SK-N-SH treated with all-trans-retinoic acid at 6 μM for 48 hours (cell line): ENCODE data around the gene EEF1E1.

Source experiments
- ATAC-seq: fragments of 200-7000 bp; cut with Tn5 transposase; 3 replicates; pipeline ENCODE4 v1.9.1; 2020; ENCODE audit warnings: mild to moderate bottlenecking, moderate library complexity
- ARNTL ChIP-seq: fragments of 450-650 bp; formaldehyde crosslinking; IDR thresholded peaks from 2 replicates; pipeline ENCODE4 v1.5.0; 2020; ENCODE audit warnings: low read depth, mild to moderate bottlenecking, moderate library complexity, borderline replicate concordance
- BACH2 ChIP-seq: fragments of 250-450 bp; sonication (Bioruptor Pico); IDR thresholded peaks from 2 replicates; pipeline ENCODE4 v1.9.0; 2021; ENCODE audit warnings: mild to moderate bottlenecking, borderline replicate concordance
- CREB5 ChIP-seq: fragments of 250-450 bp; sonication (Bioruptor Pico); IDR thresholded peaks from 2 replicates; pipeline ENCODE4 v1.5.1; 2020; ENCODE audit warnings: low read depth, mild to moderate bottlenecking, moderate library complexity
- CSDC2 ChIP-seq: fragments of 250-450 bp; sonication (Bioruptor Pico); IDR thresholded peaks from 2 replicates; pipeline ENCODE4 v1.5.0; 2020; ENCODE audit warnings: mild to moderate bottlenecking, moderate library complexity
- ESRRG ChIP-seq: fragments of 250-450 bp; sonication (Bioruptor Pico); IDR thresholded peaks from 2 replicates; pipeline ENCODE4 v1.6.1; 2021; ENCODE audit warnings: mild to moderate bottlenecking
- GLIS3 ChIP-seq: fragments of 250-450 bp; sonication (Bioruptor Pico); IDR thresholded peaks from 2 replicates; pipeline ENCODE4 v1.5.0; 2020; ENCODE audit warnings: mild to moderate bottlenecking, moderate library complexity
- ISL1 ChIP-seq: fragments of 250-450 bp; sonication (Bioruptor Pico); IDR thresholded peaks from 2 replicates; pipeline ENCODE4 v2.1.2; 2022; ENCODE audit warnings: mild to moderate bottlenecking, moderate library complexity
- OSR1 ChIP-seq: fragments of 250-450 bp; sonication (Bioruptor Pico); IDR thresholded peaks from 2 replicates; pipeline ENCODE4 v1.8.0; 2022; ENCODE audit warnings: moderate library complexity, mild to moderate bottlenecking, inconsistent platforms
- PPARA ChIP-seq: fragments of 250-450 bp; sonication (Bioruptor Pico); IDR thresholded peaks from 2 replicates; pipeline ENCODE4 v1.5.0; 2020; ENCODE audit warnings: mild to moderate bottlenecking, borderline replicate concordance
- RARB ChIP-seq: fragments of 250-450 bp; sonication (Bioruptor Pico); IDR thresholded peaks from 2 replicates; pipeline ENCODE4 v1.8.0; 2021; ENCODE audit warnings: mild to moderate bottlenecking, moderate library complexity
- SNAI2 ChIP-seq: fragments of 250-450 bp; sonication (Bioruptor Pico); IDR thresholded peaks from 2 replicates; pipeline ENCODE4 v1.5.0; 2020; ENCODE audit warnings: mild to moderate bottlenecking, moderate library complexity
- TCF4 ChIP-seq: fragments of 250-450 bp; sonication (Bioruptor Pico); IDR thresholded peaks from 2 replicates; pipeline ENCODE4 v1.8.0; 2021; ENCODE audit warnings: mild to moderate bottlenecking, moderate library complexity, borderline replicate concordance
- ZFP3 ChIP-seq: fragments of 250-450 bp; sonication (Bioruptor Pico); IDR thresholded peaks from 2 replicates; pipeline ENCODE4 v1.5.0; 2020; ENCODE audit warnings: mild to moderate bottlenecking, moderate library complexity
- ZFP30 ChIP-seq: fragments of 450-650 bp; formaldehyde crosslinking; IDR thresholded peaks from 2 replicates; pipeline ENCODE4 v1.5.0; 2022; ENCODE audit warnings: mild to moderate bottlenecking, moderate library complexity
- ZNF565 ChIP-seq: fragments of 450-650 bp; formaldehyde crosslinking; conservative IDR thresholded peaks from 2 replicates; pipeline ENCODE4 v1.5.0; 2020; ENCODE audit warnings: low read depth, mild to moderate bottlenecking, moderate library complexity
- ZNF70 ChIP-seq: fragments of 450-650 bp; formaldehyde crosslinking; IDR thresholded peaks from 2 replicates; pipeline ENCODE4 v1.5.0; 2020; ENCODE audit warnings: mild to moderate bottlenecking, moderate library complexity
- ZNF8 ChIP-seq: fragments of 450-650 bp; formaldehyde crosslinking; IDR thresholded peaks from 2 replicates; pipeline ENCODE4 v1.5.0; 2020; ENCODE audit warnings: mild to moderate bottlenecking, moderate library complexity
- TF ChIP-seq, protein P1 (sequence below): fragments of 250-450 bp; sonication (Bioruptor Pico); IDR thresholded peaks from 2 replicates; pipeline ENCODE4 v1.8.0; 2021; ENCODE audit warnings: low read depth, mild to moderate bottlenecking, moderate library complexity, borderline replicate concordance
- TF ChIP-seq, protein P2 (sequence below): fragments of 250-450 bp; sonication (Bioruptor Pico); IDR thresholded peaks from 2 replicates; pipeline ENCODE4 v1.8.0; 2020; ENCODE audit warnings: mild to moderate bottlenecking, moderate library complexity, borderline replicate concordance
- TF ChIP-seq, protein P3 (sequence below): fragments of 250-450 bp; sonication (Bioruptor Pico); IDR thresholded peaks from 2 replicates; pipeline ENCODE4 v1.5.1; 2021; ENCODE audit warnings: mild to moderate bottlenecking, moderate library complexity
- TF ChIP-seq, protein P4 (sequence below): fragments of 250-450 bp; sonication (Bioruptor Pico); IDR thresholded peaks from 2 replicates; pipeline ENCODE4 v1.5.0; 2020; ENCODE audit warnings: mild to moderate bottlenecking, moderate library complexity

Gene EEF1E1

DNA sequence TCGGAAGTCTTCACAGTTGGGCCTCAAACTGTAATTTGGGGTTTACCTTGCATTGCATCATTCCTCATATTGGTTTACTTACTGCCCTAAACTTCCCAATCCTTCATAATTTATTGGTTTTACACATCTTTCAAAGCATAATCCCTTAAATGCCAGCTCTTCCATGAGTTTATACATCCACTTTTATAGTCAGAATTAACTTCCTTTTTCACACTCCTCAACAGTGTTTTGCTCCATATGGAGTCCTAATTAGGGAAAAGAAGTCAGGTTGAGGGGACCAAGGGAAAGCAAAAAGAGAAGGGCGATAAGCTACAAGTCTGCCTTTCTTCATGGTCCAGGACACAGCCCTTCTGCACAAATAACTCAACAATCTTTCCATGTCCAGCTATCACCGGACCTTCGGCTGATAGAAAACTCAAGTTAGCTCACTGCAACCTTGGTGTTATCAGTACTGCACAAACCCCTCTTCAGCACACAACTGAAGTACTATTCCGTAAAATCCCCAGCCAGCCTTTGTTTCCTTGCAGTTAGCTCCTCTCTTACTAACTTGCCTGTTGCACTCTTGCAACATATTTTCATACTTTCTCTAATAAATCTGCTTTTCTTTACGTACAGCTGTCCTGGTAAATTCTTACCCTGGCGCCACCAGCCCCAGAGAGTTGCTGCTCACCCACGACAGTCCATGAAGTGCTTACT lies 2.0 kb downstream of the EEF1E1 start:
- no peak for TF ChIP-seq ZNF70 (CRISPR knock-in tag)
- TF ChIP-seq ZFP30 = no peak
- TF ChIP-seq CREB5 (CRISPR knock-in tag) = no peak
- TF ChIP-seq ESRRG = no peak
- no peak for TF ChIP-seq ISL1 (CRISPR knock-in tag)
- TF ChIP-seq RARB = no peak
- TF ChIP-seq, protein P1, sequence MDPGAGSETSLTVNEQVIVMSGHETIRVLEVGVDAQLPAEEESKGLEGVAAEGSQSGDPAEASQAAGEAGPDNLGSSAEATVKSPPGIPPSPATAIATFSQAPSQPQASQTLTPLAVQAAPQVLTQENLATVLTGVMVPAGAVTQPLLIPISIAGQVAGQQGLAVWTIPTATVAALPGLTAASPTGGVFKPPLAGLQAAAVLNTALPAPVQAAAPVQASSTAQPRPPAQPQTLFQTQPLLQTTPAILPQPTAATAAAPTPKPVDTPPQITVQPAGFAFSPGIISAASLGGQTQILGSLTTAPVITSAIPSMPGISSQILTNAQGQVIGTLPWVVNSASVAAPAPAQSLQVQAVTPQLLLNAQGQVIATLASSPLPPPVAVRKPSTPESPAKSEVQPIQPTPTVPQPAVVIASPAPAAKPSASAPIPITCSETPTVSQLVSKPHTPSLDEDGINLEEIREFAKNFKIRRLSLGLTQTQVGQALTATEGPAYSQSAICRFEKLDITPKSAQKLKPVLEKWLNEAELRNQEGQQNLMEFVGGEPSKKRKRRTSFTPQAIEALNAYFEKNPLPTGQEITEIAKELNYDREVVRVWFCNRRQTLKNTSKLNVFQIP = no peak
- no peak for ATAC-seq

- TF ChIP-seq RARB (no peak), BACH2 (no peak), ZNF565 (CRISPR knock-in tag) (no peak), ZFP3 (CRISPR knock-in tag) (no peak), CREB5 (CRISPR knock-in tag) (no peak), ARNTL (CRISPR knock-in tag) (no peak), PPARA (no peak), ZNF8 (CRISPR knock-in tag) (no peak), ZNF70 (CRISPR knock-in tag) (no peak), TCF4 (CRISPR knock-in tag) (no peak)
- TF ChIP-seq, protein P2, sequence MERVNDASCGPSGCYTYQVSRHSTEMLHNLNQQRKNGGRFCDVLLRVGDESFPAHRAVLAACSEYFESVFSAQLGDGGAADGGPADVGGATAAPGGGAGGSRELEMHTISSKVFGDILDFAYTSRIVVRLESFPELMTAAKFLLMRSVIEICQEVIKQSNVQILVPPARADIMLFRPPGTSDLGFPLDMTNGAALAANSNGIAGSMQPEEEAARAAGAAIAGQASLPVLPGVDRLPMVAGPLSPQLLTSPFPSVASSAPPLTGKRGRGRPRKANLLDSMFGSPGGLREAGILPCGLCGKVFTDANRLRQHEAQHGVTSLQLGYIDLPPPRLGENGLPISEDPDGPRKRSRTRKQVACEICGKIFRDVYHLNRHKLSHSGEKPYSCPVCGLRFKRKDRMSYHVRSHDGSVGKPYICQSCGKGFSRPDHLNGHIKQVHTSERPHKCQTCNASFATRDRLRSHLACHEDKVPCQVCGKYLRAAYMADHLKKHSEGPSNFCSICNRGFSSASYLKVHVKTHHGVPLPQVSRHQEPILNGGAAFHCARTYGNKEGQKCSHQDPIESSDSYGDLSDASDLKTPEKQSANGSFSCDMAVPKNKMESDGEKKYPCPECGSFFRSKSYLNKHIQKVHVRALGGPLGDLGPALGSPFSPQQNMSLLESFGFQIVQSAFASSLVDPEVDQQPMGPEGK = no peak
- ATAC-seq = no peak
Observed at GRCh38 chr6:8090650-8091049, 11.7 kb downstream of the EEF1E1 start.

DNA sequence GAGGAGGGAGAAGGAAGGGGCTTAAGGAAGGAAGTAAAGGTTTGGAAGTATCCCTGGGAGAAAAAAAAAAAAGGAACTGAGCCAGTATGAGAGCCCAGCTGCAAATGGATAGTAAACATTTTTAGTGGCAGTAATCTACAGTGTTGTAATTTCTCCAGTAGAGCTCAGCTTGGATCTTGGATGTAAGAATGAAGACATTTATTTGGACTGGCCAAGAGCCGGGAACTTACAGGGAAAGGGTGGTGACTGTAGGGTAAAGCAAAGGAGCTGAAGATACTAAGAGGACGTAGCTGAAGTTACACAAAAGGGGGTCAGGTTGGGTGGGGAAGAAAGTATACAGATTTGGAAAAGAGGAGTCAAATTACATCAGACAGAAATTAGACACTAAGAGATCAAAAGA lies 13.5 kb downstream of the EEF1E1 start:
- no peak for TF ChIP-seq ZNF70 (CRISPR knock-in tag)
- TF ChIP-seq, protein P3, sequence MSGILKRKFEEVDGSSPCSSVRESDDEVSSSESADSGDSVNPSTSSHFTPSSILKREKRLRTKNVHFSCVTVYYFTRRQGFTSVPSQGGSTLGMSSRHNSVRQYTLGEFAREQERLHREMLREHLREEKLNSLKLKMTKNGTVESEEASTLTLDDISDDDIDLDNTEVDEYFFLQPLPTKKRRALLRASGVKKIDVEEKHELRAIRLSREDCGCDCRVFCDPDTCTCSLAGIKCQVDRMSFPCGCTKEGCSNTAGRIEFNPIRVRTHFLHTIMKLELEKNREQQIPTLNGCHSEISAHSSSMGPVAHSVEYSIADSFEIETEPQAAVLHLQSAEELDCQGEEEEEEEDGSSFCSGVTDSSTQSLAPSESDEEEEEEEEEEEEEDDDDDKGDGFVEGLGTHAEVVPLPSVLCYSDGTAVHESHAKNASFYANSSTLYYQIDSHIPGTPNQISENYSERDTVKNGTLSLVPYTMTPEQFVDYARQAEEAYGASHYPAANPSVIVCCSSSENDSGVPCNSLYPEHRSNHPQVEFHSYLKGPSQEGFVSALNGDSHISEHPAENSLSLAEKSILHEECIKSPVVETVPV (CRISPR knock-in tag) = no peak
- no peak for TF ChIP-seq SNAI2 (CRISPR knock-in tag)
- no peak for TF ChIP-seq ZNF8 (CRISPR knock-in tag)
- no peak for TF ChIP-seq GLIS3 (CRISPR knock-in tag)
- no peak for TF ChIP-seq TCF4 (CRISPR knock-in tag)
- TF ChIP-seq PPARA = no peak
- TF ChIP-seq ESRRG = no peak
- TF ChIP-seq ZFP3 (CRISPR knock-in tag) = no peak
- TF ChIP-seq RARB = no peak
- ATAC-seq = no peak

GRCh38 chr6:8087870-8088754 lies 14.2 kb downstream of the EEF1E1 start:
- TF ChIP-seq CSDC2 = no peak
- no peak for TF ChIP-seq OSR1 (CRISPR knock-in tag)
- no peak for TF ChIP-seq SNAI2 (CRISPR knock-in tag)
- TF ChIP-seq, protein P4, sequence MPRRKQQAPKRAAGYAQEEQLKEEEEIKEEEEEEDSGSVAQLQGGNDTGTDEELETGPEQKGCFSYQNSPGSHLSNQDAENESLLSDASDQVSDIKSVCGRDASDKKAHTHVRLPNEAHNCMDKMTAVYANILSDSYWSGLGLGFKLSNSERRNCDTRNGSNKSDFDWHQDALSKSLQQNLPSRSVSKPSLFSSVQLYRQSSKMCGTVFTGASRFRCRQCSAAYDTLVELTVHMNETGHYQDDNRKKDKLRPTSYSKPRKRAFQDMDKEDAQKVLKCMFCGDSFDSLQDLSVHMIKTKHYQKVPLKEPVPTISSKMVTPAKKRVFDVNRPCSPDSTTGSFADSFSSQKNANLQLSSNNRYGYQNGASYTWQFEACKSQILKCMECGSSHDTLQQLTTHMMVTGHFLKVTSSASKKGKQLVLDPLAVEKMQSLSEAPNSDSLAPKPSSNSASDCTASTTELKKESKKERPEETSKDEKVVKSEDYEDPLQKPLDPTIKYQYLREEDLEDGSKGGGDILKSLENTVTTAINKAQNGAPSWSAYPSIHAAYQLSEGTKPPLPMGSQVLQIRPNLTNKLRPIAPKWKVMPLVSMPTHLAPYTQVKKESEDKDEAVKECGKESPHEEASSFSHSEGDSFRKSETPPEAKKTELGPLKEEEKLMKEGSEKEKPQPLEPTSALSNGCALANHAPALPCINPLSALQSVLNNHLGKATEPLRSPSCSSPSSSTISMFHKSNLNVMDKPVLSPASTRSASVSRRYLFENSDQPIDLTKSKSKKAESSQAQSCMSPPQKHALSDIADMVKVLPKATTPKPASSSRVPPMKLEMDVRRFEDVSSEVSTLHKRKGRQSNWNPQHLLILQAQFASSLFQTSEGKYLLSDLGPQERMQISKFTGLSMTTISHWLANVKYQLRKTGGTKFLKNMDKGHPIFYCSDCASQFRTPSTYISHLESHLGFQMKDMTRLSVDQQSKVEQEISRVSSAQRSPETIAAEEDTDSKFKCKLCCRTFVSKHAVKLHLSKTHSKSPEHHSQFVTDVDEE (CRISPR knock-in tag) = no peak
- TF ChIP-seq, all 23 proteins: peak for 0

More at GRCh38 chr6:8087870-8088754, 14.2 kb downstream of the EEF1E1 start:
- ATAC-seq = no peak
